GM12875 (cell line): ENCODE data around the gene PGAP2.

Experiments
- H3K4me3 ChIP-seq: one replicate; pipeline ENCODE4 v1.5.1; 2011; ENCODE audit warnings: low read depth, low read length, control low read depth
- CTCF ChIP-seq: IDR thresholded peaks from 2 replicates; pipeline ENCODE4 v1.5.1; 2011; ENCODE audit warnings: low read depth, mild to moderate bottlenecking, control low read depth, inconsistent platforms, low read length, moderate library complexity, borderline replicate concordance; ENCODE audit not compliant: insufficient read depth

The PGAP2 gene

GRCh38 chr11:3817181-3817800, 8.9 kb downstream of the PGAP2 start:
- no peak for TF ChIP-seq CTCF
- no peak overlapping the region for H3K4me3 ChIP-seq

GRCh38 chr11:3820971-3821370, 12.6 kb downstream of the PGAP2 start:
- TF ChIP-seq CTCF, result no peak
- no peak overlapping the region for H3K4me3 ChIP-seq

GRCh38 chr11:3822312-3822711, 14.0 kb downstream of the PGAP2 start:
- no peak overlapping the region for H3K4me3 ChIP-seq
- no peak for TF ChIP-seq CTCF

- H3K4me3 ChIP-seq, result no peak overlapping the region
- TF ChIP-seq CTCF, result no peak
Measured at GRCh38 chr11:3823303-3823702, 14.9 kb downstream of the PGAP2 start.

- no peak for TF ChIP-seq CTCF
- H3K4me3 ChIP-seq, result no peak overlapping the region
Measured at GRCh38 chr11:3823762-3824506, 15.6 kb downstream of the PGAP2 start.

GRCh38 chr11:3824714-3825472, 16.5 kb downstream of the PGAP2 start:
- peak; percentile 95 for TF ChIP-seq CTCF
- H3K4me3 ChIP-seq, result no peak overlapping the region
